PC-9 (cell line): Measurements from ENCODE around the gene PNISR.

Experiments
- CTCF ChIP-seq: fragments of 200-600 bp; sonication (generic); conservative IDR thresholded peaks from 2 replicates; pipeline ENCODE4 v1.6.1; 2017; ENCODE audit warnings: mixed run types, antibody characterized with exemption, mild to moderate bottlenecking, moderate library complexity
- EZH2 ChIP-seq: fragments of 200-600 bp; sonication (generic); IDR thresholded peaks from 2 replicates; pipeline ENCODE4 v1.8.0; 2017; ENCODE audit warnings: antibody characterized with exemption, low read depth

- TF ChIP-seq CTCF (no peak), EZH2 (no peak)
Observed at GRCh38 chr6:99416226-99416625, 8.9 kb downstream of the PNISR start.
